Sigmoid colon (tissue), 4 donors: ENCODE data around the gene IL17RE.

Source experiments
- EP300 ChIP-seq, 4 donors: sonication (generic); formaldehyde crosslinking; IDR thresholded peaks; one replicate each; pipeline ENCODE4 v1.6.1; 2017; ENCODE audit warnings: antibody characterized with exemption in 4 of 4
- POLR2A ChIP-seq, 2 donors: fragments of 450-650 bp; IDR thresholded peaks; one replicate each; pipeline ENCODE4 v1.6.1; 2016; ENCODE audit warnings: antibody characterized with exemption in 2 of 2, mild to moderate bottlenecking in 2 of 2, moderate library complexity in 2 of 2
- POLR2AphosphoS5 ChIP-seq, 4 donors: sonication (generic); formaldehyde crosslinking; IDR thresholded peaks; one replicate each; pipeline ENCODE4 v1.6.1; 2017; ENCODE audit warnings: antibody characterized with exemption in 4 of 4
- TF ChIP-seq, protein P1 (sequence below), 4 experiments: fragments of 450-650 bp in 3 of 4; fragments of 200-600 bp in 1 of 4; IDR thresholded peaks; one replicate each; pipeline ENCODE4 v1.5.1; 2016 to 2019; ENCODE audit warnings: antibody characterized with exemption in 4 of 4, mild to moderate bottlenecking in 3 of 4, moderate library complexity in 2 of 4

DNA sequence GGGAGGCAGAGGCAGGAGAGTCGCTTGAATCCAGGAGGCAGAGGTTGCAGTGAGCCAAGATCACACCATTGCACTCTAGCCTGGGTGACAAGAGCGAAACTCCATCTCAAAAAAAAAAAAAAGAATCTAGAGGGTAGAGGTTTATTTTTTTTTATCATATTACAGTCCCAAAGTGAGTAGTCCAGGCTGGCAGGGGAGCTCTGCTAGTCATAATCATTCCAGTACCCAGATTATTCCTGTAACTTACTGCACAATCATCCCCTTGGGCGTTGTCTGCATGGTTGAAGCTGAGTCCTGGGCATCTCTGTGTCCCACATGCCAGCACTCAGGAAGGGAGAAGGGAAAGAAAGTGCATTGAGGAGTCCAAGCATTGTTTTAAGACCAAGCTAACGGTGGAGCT lies 39.5 kb downstream of the IL17RE start:
- TF ChIP-seq, protein P1, sequence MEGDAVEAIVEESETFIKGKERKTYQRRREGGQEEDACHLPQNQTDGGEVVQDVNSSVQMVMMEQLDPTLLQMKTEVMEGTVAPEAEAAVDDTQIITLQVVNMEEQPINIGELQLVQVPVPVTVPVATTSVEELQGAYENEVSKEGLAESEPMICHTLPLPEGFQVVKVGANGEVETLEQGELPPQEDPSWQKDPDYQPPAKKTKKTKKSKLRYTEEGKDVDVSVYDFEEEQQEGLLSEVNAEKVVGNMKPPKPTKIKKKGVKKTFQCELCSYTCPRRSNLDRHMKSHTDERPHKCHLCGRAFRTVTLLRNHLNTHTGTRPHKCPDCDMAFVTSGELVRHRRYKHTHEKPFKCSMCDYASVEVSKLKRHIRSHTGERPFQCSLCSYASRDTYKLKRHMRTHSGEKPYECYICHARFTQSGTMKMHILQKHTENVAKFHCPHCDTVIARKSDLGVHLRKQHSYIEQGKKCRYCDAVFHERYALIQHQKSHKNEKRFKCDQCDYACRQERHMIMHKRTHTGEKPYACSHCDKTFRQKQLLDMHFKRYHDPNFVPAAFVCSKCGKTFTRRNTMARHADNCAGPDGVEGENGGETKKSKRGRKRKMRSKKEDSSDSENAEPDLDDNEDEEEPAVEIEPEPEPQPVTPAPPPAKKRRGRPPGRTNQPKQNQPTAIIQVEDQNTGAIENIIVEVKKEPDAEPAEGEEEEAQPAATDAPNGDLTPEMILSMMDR (IDR thresholded peaks at IDR 0.05) = no peak
- TF ChIP-seq POLR2AphosphoS5 (IDR thresholded peaks at IDR 0.05) (no peak), POLR2A (IDR thresholded peaks at IDR 0.05) (no peak), EP300 (IDR thresholded peaks at IDR 0.05) (no peak)
